Activated naive CD4-positive, alpha-beta T cell treated with anti-CD3 and anti-CD28 coated beads, Interleukin-2, amount 10 ng/mL, durations not matched to agents 7 days and 5 days (primary cell): Measurements from ENCODE around the gene MCHR2.
A peak's percentile ranks its signal among the peaks of the same experiment; 100 is the strongest.
"Not testable (repeated sequence)": the region's sequence is repeated elsewhere in the genome, so short reads cannot be mapped to it uniquely, and the experiment has no call there.

Experiments used
- CTCF ChIA-PET: fragments of 350-600 bp; sonication (Branson Sonifier 250); formaldehyde crosslinking; loops from one replicate; lab custom pipeline; 2021; ENCODE audit warnings: antibody characterized with exemption; lab: Charles Lee
- DNase-seq: peaks from one replicate; pipeline ENCODE4 v3.0.0-alpha.2; 2020
- H3K27ac Mint-ChIP-seq: one replicate; pipeline ENCODE4 v1.8.0; 2021; ENCODE audit warnings: mild to moderate bottlenecking, moderate library complexity, mixed read lengths
- H3K27me3 Mint-ChIP-seq: one replicate; pipeline ENCODE4 v1.8.0; 2021; ENCODE audit warnings: mild to moderate bottlenecking, mixed read lengths
- H3K36me3 Mint-ChIP-seq: one replicate; pipeline ENCODE4 v1.8.0; 2021; ENCODE audit warnings: mixed read lengths
- H3K4me1 Mint-ChIP-seq: one replicate; pipeline ENCODE4 v1.8.0; 2021; ENCODE audit warnings: mixed read lengths
- H3K4me3 Mint-ChIP-seq: one replicate; pipeline ENCODE4 v1.8.0; 2021; ENCODE audit warnings: mild to moderate bottlenecking, moderate library complexity, mixed read lengths
- H3K9me3 Mint-ChIP-seq: one replicate; pipeline ENCODE4 v1.8.0; 2021; ENCODE audit warnings: mixed read lengths

The MCHR2 gene, protein sequence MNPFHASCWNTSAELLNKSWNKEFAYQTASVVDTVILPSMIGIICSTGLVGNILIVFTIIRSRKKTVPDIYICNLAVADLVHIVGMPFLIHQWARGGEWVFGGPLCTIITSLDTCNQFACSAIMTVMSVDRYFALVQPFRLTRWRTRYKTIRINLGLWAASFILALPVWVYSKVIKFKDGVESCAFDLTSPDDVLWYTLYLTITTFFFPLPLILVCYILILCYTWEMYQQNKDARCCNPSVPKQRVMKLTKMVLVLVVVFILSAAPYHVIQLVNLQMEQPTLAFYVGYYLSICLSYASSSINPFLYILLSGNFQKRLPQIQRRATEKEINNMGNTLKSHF

DNA sequence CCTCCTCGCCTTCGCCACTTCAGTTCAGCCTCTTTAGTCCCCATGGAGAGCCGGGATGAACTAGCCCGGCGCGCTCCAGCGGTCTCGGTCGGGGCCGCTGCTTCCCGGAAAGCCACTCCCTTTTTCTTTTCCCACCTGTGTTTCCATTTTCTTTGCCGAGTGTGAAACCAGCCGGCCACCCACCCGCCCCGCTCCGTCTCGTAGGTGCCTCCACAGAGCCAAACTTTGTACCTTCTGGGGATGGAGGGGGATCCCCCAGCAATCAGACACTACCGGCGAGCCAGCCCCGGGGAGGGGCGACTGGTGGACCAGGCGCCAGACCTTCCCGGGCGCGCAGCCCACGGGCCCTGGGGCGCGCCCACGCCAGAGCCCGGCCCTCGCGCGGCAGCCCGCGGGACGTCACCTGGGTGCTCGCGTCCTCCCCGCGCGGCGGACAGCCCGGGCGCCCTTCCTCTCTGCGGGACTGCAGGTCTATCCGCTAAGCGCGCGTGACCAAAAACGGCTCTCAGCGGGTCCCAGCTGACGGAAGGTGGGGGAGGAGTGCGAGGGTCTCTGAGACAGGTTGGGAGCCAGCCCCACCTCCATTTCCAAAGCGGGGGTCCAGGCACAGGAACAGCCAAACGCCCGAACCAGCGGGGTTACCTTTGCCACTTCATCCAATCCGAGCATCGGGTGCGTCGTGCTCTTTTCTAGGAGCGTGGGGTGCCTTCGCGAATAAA is at the start of gene MCHR2:
MCHR2 (minus strand) TSS at position 691 of the 719 bp plus-strand sequence. CDS start 38,076 bp downstream, outside the sequence.
- no peak within 1 kb of the TSS for H3K27ac Mint-ChIP-seq
- no peak for DNase-seq
- H3K4me3 Mint-ChIP-seq, result no peak within 1 kb of the TSS
- H3K36me3 Mint-ChIP-seq, result no peaks in the 10 kb centered on the region
- peaks cover 43% of the 10 kb centered on the region for H3K27me3 Mint-ChIP-seq
- H3K4me1 Mint-ChIP-seq, result no peaks in the 10 kb centered on the region
- H3K9me3 Mint-ChIP-seq, result no peaks in the 10 kb centered on the region
- CTCF ChIA-PET, result no interaction called here

DNA sequence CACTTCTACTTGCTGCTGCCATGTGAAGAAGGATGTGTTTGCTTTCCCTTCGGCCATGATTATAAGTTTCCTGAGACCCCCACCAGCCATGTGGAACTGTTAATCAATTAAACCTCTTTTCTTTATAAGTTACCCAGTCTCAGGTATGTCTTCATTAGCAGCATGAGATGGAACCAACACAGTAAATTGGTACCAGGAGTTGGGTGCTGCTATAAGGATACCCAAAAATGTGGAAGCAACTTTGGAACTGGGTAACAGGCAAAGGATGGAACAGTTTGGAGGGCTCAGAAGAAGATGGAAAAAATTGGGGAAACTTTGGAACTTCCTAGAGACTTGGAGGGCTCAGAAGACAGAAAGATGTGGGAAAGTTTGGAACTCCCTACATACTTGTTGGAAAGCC is 44.5 kb upstream of the MCHR2 start:
- H3K9me3 Mint-ChIP-seq, DNase-seq, H3K36me3 Mint-ChIP-seq, H3K4me3 Mint-ChIP-seq, H3K4me1 Mint-ChIP-seq, H3K27me3 Mint-ChIP-seq, CTCF ChIA-PET: not testable (repeated sequence)
- peak overlapping the region; percentile 53 for H3K27ac Mint-ChIP-seq

DNA sequence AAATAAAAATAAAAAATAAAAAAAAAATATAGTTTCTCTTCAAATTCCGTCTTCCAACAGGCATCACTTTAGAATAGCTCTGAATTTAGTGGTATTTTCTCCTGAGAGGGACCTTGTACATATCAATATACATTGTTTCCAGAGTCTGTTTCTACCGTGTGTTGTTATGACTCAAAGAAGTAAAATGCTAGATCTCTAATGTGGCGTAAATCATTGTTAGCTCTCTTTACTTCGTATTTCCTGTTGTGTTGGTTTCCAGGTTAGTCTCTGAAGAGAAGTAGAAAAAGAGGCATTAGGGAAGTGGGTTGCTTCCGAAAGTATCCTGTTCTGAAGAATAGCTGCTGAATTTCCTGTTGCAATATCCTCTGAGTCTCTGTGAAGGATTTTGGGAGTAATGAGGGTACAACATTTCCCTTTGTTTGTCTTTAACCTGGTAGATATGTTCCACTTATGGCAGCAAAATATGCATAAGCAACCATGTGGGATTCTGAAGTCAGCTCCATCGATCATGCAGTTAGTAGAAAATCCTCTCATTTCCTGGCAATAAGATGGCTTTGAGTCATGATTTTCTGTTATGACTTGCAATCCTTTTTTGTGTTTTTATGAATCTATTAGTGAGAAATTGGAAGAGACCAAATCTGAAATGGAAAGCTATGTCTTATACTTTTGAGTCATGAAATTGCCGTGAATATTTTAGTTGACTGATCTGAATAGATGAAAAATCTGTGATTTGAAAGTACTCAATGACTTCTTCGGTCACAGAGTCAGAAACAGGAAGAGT is 42.0 kb upstream of the MCHR2 start:
- Mint-ChIP-seq H3K4me3 (no peak overlapping the region), H3K9me3 (peaks cover 7% of the 10 kb centered on the region), H3K27ac (no peak overlapping the region), H3K27me3 (no peaks in the 10 kb centered on the region), H3K4me1 (no peaks in the 10 kb centered on the region), H3K36me3 (no peaks in the 10 kb centered on the region)
- CTCF ChIA-PET, result no interaction called here
- no peak for DNase-seq

DNA sequence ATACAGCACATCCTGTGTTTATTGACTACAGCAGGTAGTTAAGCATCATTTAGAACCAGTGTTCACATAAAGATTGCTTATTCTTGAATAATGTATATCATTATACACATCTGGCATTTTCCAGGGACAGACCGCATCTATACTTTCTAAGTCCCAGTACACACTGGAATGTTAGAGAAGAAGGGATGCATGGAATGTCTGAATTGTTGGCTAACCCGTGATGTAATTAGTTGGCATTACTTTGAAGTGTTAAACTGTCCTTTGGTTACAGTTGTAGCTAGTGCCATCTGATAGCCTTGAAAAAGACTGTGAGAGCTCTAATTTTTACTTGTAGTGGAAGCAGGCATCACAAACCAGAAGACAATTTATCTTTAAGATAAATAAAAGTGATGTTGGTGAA is 29.8 kb upstream of the MCHR2 start:
- Mint-ChIP-seq H3K4me1 (no peaks in the 10 kb centered on the region), H3K27ac (no peak overlapping the region), H3K27me3 (no peaks in the 10 kb centered on the region), H3K9me3 (no peaks in the 10 kb centered on the region), H3K4me3 (no peak overlapping the region), H3K36me3 (no peaks in the 10 kb centered on the region)
- CTCF ChIA-PET, result no interaction called here
- no peak for DNase-seq

DNA sequence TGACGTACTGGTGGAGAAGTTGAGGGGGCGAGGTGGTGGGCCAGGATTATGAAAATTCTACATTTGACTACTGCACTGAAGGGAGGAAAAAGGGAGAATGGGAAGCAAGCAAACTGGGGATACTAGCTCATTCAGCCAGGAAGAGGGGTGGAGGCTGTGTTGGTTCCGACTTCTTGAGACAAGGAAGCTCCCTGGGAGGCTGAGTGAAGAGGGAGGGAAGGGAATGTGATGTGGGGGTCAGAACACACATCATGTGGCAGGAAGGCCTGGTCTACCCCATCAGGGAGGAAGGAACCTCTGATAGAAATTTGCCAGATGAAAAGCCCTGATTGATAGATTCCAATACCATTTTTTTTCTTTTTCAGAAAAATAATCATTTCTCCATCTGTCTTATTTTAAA is 28.8 kb upstream of the MCHR2 start:
- CTCF ChIA-PET, result no interaction called here
- Mint-ChIP-seq H3K9me3 (no peaks in the 10 kb centered on the region), H3K27me3 (no peaks in the 10 kb centered on the region), H3K4me1 (no peaks in the 10 kb centered on the region), H3K36me3 (no peaks in the 10 kb centered on the region), H3K27ac (no peak overlapping the region), H3K4me3 (no peak overlapping the region)
- DNase-seq, result no peak

DNA sequence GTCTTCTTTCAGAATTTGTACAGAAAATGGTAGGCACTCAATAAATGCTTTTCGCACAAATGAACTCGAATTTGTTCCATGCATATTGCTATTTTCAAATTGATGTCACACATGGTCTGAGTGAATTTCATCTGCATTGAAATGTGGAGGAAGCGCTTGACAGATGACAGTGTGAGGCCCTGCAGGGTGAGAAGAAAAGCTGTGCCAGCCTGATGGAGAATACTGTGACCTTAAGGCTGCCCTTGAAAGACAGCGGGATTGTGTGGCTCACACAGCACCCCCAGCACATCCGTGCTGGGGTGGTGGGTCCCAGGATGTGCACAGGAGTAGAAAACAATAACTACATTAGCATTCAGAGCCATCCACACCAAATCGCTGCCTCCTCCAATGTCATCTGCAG is 14.8 kb upstream of the MCHR2 start:
- CTCF ChIA-PET, result no interaction called here
- H3K36me3 Mint-ChIP-seq, result no peaks in the 10 kb centered on the region
- H3K4me3 Mint-ChIP-seq, result no peak overlapping the region
- no peaks in the 10 kb centered on the region for H3K4me1 Mint-ChIP-seq
- H3K27ac Mint-ChIP-seq, result no peak overlapping the region
- H3K9me3 Mint-ChIP-seq, result no peaks in the 10 kb centered on the region
- no peaks in the 10 kb centered on the region for H3K27me3 Mint-ChIP-seq
- no peak for DNase-seq

DNA sequence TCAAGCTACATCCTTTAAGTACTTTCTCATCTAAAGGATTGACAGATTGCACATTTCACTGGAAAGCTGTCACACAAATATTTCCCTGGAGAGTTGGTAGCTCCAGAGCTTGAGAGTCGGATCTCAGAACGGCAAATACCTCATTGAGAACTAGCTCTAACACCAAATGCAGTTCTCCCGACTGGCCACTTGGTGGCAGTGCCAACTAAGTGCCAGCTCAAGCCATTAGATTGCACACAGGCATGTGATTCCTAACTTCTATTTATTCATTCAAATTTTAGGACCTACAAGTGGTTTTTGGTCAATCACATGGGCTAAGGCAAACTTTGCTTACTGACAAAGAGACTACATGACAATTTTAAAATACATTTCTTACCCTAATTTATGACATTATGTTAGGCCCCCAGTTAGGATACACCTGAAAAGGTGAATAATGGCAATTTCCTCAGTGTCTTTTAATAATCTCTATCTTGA is 7.9 kb upstream of the MCHR2 start:
- Mint-ChIP-seq H3K27ac (no peak overlapping the region), H3K27me3 (peaks cover 6% of the 10 kb centered on the region), H3K4me1 (no peaks in the 10 kb centered on the region), H3K9me3 (no peaks in the 10 kb centered on the region), H3K4me3 (no peak overlapping the region), H3K36me3 (no peaks in the 10 kb centered on the region)
- peak; percentile 44 for DNase-seq
- CTCF ChIA-PET, result interaction anchor here (0.8 to 4.3 kb wide), 11 partner anchors 11 to 534 kb away, joined by 3 to 37 read pairs (median 4); no protein-coding TSS in a partner anchor

DNA sequence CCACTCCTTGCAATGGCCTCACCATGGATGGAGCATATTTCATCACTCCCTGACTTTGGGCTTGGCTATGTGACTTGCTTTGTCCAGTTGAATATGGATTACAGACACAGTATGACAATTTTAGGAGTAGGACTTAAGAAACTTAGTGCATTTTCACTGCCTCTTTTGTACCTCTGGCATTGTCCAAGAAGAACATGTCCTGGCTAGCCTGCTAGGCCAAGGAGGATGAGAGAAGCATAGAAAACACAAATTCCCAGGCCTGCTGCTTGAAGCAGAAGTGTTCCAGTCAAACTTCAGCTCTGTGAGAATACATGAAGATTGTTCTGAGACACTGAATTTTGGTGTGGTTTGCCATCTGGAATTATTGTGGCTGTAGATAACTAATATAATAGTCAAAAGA is 3.1 kb upstream of the MCHR2 start:
- no peaks in the 10 kb centered on the region for H3K4me1 Mint-ChIP-seq
- H3K27me3 Mint-ChIP-seq, result peaks cover 28% of the 10 kb centered on the region
- no peak overlapping the region for H3K27ac Mint-ChIP-seq
- H3K9me3 Mint-ChIP-seq, result no peaks in the 10 kb centered on the region
- CTCF ChIA-PET, result no interaction called here
- DNase-seq, result no peak
- H3K4me3 Mint-ChIP-seq, result no peak overlapping the region
- no peaks in the 10 kb centered on the region for H3K36me3 Mint-ChIP-seq

DNA sequence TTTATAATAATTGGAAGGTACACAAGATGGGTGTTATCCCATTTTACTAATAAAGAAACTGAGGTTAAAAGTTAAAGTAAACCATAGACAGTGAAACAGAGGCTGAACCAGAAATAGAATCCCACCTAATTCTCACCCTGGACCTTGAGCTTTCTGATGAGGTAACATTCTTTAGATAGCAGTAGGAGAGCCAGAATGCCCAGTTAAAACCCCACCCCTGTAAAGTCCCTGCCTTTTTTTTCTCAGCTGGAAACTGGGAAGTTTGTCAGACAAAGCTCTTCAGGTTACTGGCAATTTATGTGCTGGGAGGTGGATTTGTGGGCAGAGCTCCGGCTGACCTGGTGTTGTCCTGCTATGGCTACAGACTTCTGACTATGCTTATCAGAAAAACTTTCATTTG is 1.9 kb upstream of the MCHR2 start:
- H3K4me3 Mint-ChIP-seq, result no peak overlapping the region
- CTCF ChIA-PET, result no interaction called here
- no peak for DNase-seq
- H3K27ac Mint-ChIP-seq, result no peak overlapping the region
- H3K36me3 Mint-ChIP-seq, result no peaks in the 10 kb centered on the region
- H3K27me3 Mint-ChIP-seq, result peaks cover 40% of the 10 kb centered on the region
- H3K9me3 Mint-ChIP-seq, result no peaks in the 10 kb centered on the region
- no peaks in the 10 kb centered on the region for H3K4me1 Mint-ChIP-seq

DNA sequence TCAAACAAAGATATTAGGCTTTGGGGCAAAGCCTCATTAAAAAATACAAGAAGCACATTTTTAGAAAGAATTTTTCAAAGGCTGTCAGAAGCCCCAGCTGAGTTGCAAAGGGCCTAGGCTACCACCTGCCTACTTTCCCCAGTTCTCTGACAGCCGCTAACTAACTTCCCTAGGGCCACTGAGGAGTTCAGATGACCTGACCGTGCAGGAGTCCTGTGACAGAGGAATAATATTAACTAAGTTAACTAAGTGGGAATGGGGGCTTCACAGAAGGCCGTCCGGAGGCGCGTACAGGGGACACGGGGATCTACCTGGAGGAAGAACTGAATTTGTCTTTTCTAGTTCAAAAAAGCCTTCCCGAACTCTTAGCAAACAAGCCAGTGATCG is 884 bp downstream of the MCHR2 start:
- Mint-ChIP-seq H3K36me3 (no peaks in the 10 kb centered on the region), H3K4me1 (no peaks in the 10 kb centered on the region), H3K27ac (no peak overlapping the region), H3K27me3 (peaks cover 43% of the 10 kb centered on the region), H3K4me3 (no peak overlapping the region), H3K9me3 (no peaks in the 10 kb centered on the region)
- CTCF ChIA-PET, result interaction anchor here (0.6 kb wide), 1 partner anchor 111 kb away, joined by 3 read pairs; no protein-coding TSS in a partner anchor
- no peak for DNase-seq

DNA sequence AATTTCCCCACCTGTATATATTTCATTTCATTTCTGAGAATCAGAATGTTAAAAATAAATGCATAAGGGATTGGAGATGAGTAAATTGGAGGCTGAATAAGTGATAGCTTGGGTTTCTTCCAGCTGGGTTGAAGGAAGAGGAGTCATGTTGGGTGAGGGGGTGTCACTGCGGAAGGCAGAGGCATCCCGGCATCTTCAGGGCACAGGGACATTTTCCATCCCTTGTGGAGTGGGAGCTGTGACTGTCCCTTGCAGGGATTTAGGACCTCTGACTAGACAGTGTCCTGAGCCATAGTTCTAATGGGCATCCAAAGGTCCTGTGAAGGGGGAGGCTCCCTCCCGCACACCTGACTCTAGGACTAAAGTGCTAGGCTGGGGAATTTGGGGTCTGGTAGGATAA is 2.1 kb downstream of the MCHR2 start:
- no peak for DNase-seq
- no peak overlapping the region for H3K27ac Mint-ChIP-seq
- no peak overlapping the region for H3K4me3 Mint-ChIP-seq
- no peaks in the 10 kb centered on the region for H3K9me3 Mint-ChIP-seq
- CTCF ChIA-PET, result no interaction called here
- no peaks in the 10 kb centered on the region for H3K36me3 Mint-ChIP-seq
- H3K27me3 Mint-ChIP-seq, result peaks cover 43% of the 10 kb centered on the region
- H3K4me1 Mint-ChIP-seq, result no peaks in the 10 kb centered on the region

DNA sequence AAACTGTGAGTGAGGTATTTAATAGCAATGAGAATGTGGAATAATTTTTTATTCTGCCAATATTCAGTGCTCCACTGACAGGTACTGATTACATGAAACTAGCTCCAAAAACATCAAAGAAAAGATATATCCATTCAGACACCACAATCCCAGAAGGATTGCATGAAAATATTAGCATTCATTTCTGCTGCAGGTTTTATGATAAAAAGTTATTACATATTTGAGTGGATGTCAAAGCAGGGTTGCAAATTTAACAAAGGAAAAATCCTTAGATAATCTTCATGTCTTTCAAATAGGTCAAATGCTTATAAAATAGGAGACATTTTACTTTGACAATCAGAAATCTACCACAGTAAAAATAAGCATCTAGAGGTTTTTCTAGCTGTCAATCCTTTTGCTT is 13.3 kb downstream of the MCHR2 start:
- no peak overlapping the region for H3K4me3 Mint-ChIP-seq
- no peaks in the 10 kb centered on the region for H3K27me3 Mint-ChIP-seq
- no peaks in the 10 kb centered on the region for H3K9me3 Mint-ChIP-seq
- CTCF ChIA-PET, result no interaction called here
- H3K4me1 Mint-ChIP-seq, result no peaks in the 10 kb centered on the region
- H3K27ac Mint-ChIP-seq, result no peak overlapping the region
- DNase-seq, result no peak
- H3K36me3 Mint-ChIP-seq, result no peaks in the 10 kb centered on the region

DNA sequence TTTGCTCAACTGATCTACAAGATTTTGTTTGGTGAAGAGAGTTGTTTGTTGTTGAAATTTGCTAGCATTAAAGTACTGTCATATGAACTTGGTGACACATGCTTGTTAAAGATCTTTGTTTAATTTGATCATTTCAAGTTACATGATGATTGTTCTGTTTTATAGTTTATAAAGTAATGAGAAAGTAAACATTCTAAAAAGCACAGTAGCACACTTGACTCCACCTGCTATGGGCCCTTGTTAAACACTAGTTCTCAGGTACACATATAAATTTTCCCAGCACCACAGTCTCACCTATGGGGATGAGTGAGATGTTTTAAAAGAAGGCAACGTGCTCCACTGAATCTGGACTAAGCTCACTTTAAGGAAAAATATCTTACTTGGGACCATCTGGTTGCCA is 14.1 kb downstream of the MCHR2 start:
- Mint-ChIP-seq H3K4me3 (no peak overlapping the region), H3K4me1 (no peaks in the 10 kb centered on the region), H3K27ac (no peak overlapping the region), H3K36me3 (no peaks in the 10 kb centered on the region), H3K27me3 (no peaks in the 10 kb centered on the region), H3K9me3 (peaks cover 3% of the 10 kb centered on the region)
- no peak for DNase-seq
- CTCF ChIA-PET, result no interaction called here

DNA sequence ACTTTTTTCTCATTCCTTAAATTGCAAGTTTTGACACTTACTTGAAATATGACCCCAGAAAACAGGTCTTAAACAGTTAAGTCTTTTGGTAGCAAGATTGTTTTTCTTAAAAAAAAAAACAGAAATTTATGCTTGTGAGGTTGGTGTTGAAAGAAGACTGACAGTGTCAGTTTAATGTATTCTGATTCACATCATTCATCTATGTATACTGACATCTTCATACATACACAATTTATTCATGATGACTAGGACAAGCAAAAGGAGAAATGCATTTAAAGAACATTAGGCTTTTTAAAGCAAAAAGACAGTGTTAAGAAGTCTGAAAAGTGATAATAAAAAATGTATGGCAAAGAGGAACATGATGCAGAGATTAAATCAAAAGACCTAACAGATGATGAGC is 27.0 kb downstream of the MCHR2 start:
- no peak overlapping the region for H3K27ac Mint-ChIP-seq
- no peak for DNase-seq
- no peaks in the 10 kb centered on the region for H3K36me3 Mint-ChIP-seq
- no peaks in the 10 kb centered on the region for H3K4me1 Mint-ChIP-seq
- H3K27me3 Mint-ChIP-seq, result no peaks in the 10 kb centered on the region
- H3K4me3 Mint-ChIP-seq, result no peak overlapping the region
- H3K9me3 Mint-ChIP-seq, result no peaks in the 10 kb centered on the region
- CTCF ChIA-PET, result no interaction called here
